CD14-positive monocyte (primary cell): Measurements from ENCODE around the gene CFAP221. TPM values are rescaled to one million over a fixed set of nuclear protein-coding genes. Genes with fewer than 3 reads are reported as not detected.

Experiments used
- DNase-seq, 3 donors: peaks; one replicate each; pipeline ENCODE4 v3.0.0-alpha.2; 2011 to 2022
- H2AFZ ChIP-seq: 2 replicates; pipeline ENCODE4 v1.6.0; 2012; ENCODE audit warnings: mild to moderate bottlenecking, low read depth, low read length, inconsistent platforms; ENCODE audit not compliant: insufficient read depth, poor library complexity, severe bottlenecking
- H3K27ac ChIP-seq, 2 donors: 1 replicate in 1 of 2; 2 replicates in 1 of 2; pipeline ENCODE4 v1.5.1; 2012 to 2013; ENCODE audit warnings: low read length in 2 of 2, control low read depth in 1 of 2, inconsistent platforms in 1 of 2, low read depth in 1 of 2, mild to moderate bottlenecking in 1 of 2
- H3K27me3 ChIP-seq, 2 donors: one replicate each; pipeline versions ENCODE4 v1.6.0 to v1.6.1; 2011 to 2013; ENCODE audit warnings: low read length in 2 of 2; ENCODE audit not compliant: control insufficient read depth in 2 of 2, insufficient read depth in 2 of 2
- H3K36me3 ChIP-seq, 2 donors: replicated peaks in 1 of 2; 1 replicate in 1 of 2; 2 replicates in 1 of 2; pipeline versions ENCODE4 v1.5.1 to v1.6.1; 2012 to 2013; ENCODE audit warnings: low read length in 2 of 2, control low read depth in 1 of 2, inconsistent platforms in 1 of 2, mild to moderate bottlenecking in 1 of 2; ENCODE audit not compliant: insufficient read depth in 2 of 2, control insufficient read depth in 1 of 2
- H3K4me1 ChIP-seq, 2 donors: 1 replicate in 1 of 2; 2 replicates in 1 of 2; pipeline versions ENCODE4 v1.5.1 to v1.6.1; 2012 to 2013; ENCODE audit warnings: low read length in 2 of 2, control low read depth in 1 of 2, inconsistent platforms in 1 of 2, mild to moderate bottlenecking in 1 of 2, moderate library complexity in 1 of 2; ENCODE audit not compliant: insufficient read depth in 2 of 2, control insufficient read depth in 1 of 2
- H3K4me2 ChIP-seq: replicated peaks from 2 replicates; pipeline ENCODE3; 2012; ENCODE audit warnings: low read length, moderate library complexity, mild to moderate bottlenecking; ENCODE audit not compliant: poor library complexity, severe bottlenecking; ENCODE audit errors: extremely low read depth
- H3K4me3 ChIP-seq, 3 experiments: fragments of 200-600 bp in 1 of 3; sonication (generic) in 1 of 3; replicated peaks in 1 of 3; 1 replicate in 2 of 3; 2 replicates in 1 of 3; pipeline ENCODE4 v1.5.1; 2011 to 2013; ENCODE audit warnings: low read length in 3 of 3, mild to moderate bottlenecking in 3 of 3, control low read depth in 2 of 3, low read depth in 2 of 3, inconsistent platforms in 1 of 3, moderate library complexity in 1 of 3
- H3K79me2 ChIP-seq: 2 replicates; pipeline ENCODE4 v1.6.0; 2012; ENCODE audit warnings: mild to moderate bottlenecking, control low read depth, inconsistent platforms, low read length, moderate library complexity; ENCODE audit not compliant: insufficient read depth
- H3K9ac ChIP-seq: 2 replicates; pipeline ENCODE4 v1.6.0; 2017; ENCODE audit warnings: low read length, mild to moderate bottlenecking; ENCODE audit not compliant: insufficient read depth, poor library complexity, severe bottlenecking
- H3K9me3 ChIP-seq, 2 donors: replicated peaks in 1 of 2; 1 replicate in 1 of 2; 2 replicates in 1 of 2; pipeline versions ENCODE4 v1.5.1 to v1.6.1; 2012 to 2013; ENCODE audit warnings: low read length in 2 of 2, control low read depth in 1 of 2; ENCODE audit not compliant: control insufficient read depth in 1 of 2, insufficient read depth in 1 of 2
- H4K20me1 ChIP-seq: 2 replicates; pipeline ENCODE4 v1.6.0; 2012; ENCODE audit warnings: mild to moderate bottlenecking, low read length, control low read depth, moderate library complexity; ENCODE audit not compliant: insufficient read depth
- H3K27ac Mint-ChIP-seq, 7 donors: one replicate each; pipeline ENCODE4 v1.8.0; 2020; ENCODE audit warnings: mild to moderate bottlenecking in 7 of 7, mixed read lengths in 7 of 7, moderate library complexity in 6 of 7, inconsistent platforms in 2 of 7
- H3K27me3 Mint-ChIP-seq, 3 donors: one replicate each; pipeline ENCODE4 v1.8.0; 2021 to 2022; ENCODE audit warnings: low read depth in 3 of 3, mild to moderate bottlenecking in 3 of 3, mixed read lengths in 3 of 3, moderate library complexity in 3 of 3, inconsistent platforms in 1 of 3
- H3K36me3 Mint-ChIP-seq, 2 donors: one replicate each; pipeline ENCODE4 v1.8.0; 2020; ENCODE audit warnings: mixed read lengths in 2 of 2, inconsistent platforms in 1 of 2, mild to moderate bottlenecking in 1 of 2
- H3K4me1 Mint-ChIP-seq: one replicate; pipeline ENCODE4 v1.8.0; 2020; ENCODE audit warnings: mild to moderate bottlenecking, mixed read lengths
- H3K4me3 Mint-ChIP-seq, 2 donors: one replicate each; pipeline ENCODE4 v1.8.0; 2020; ENCODE audit warnings: mild to moderate bottlenecking in 2 of 2, mixed read lengths in 2 of 2, moderate library complexity in 1 of 2
- H3K9me3 Mint-ChIP-seq, 7 donors: one replicate each; pipeline ENCODE4 v1.8.0; 2020 to 2022; ENCODE audit warnings: mixed read lengths in 7 of 7, mild to moderate bottlenecking in 6 of 7, moderate library complexity in 6 of 7, inconsistent platforms in 2 of 7
- CTCF ChIP-seq: fragments of 200-600 bp; IDR thresholded peaks from one replicate; pipeline ENCODE4 v1.8.0; 2022; ENCODE audit warnings: antibody characterized with exemption, mild to moderate bottlenecking
- WGBS: methylation state at CpG from one replicate; pipeline ENCODE4 v1.1.5; 2013; ENCODE audit warnings: missing lambda C conversion rate; ENCODE audit not compliant: insufficient coverage; 5-methylcytosine and 5-hydroxymethylcytosine counted together
- intact Hi-C, 2 donors: fragments of 100-400 bp; cut with micrococcal nuclease; formaldehyde crosslinking; loops; one replicate each; pipeline versions ENCODE4 v1.15.0 to v1.15.1; 2023
- polyA plus RNA-seq, 3 donors: library from polyadenylated mRNA; depleted of rRNA in 1 of 3; unstranded in 2 of 3; stranded (reverse) in 1 of 3; fragments of 300-500 nt in 2 of 3; fragments of >200 nt in 1 of 3; fragmentation: Illumina TruSeq in 2 of 3; gene quantifications; 1 replicate in 2 of 3; 2 replicates in 1 of 3; pipeline ENCODE4 v1.2.3, GENCODE V29; 2012 to 2021

The CFAP221 gene
- polyA plus RNA-seq, 3 donors: not detected

GRCh38 chr2:119525614-119526013 lies 18.6 kb upstream of the CFAP221 start:
- no peak overlapping the region for H3K4me3 ChIP-seq
- Mint-ChIP-seq H3K27me3 (peaks cover 35 to 42% (median 40%) of the 10 kb centered on the region in 3 donors), H3K4me1 (no peaks in the 10 kb centered on the region), H3K36me3 (no peaks in the 10 kb centered on the region), H3K4me3 (no peak overlapping the region), H3K27ac (no peak overlapping the region), H3K9me3 (peaks cover 0 to 19% (median 2%) of the 10 kb centered on the region in 7 donors)
- H3K79me2 ChIP-seq: no peaks in the 10 kb centered on the region
- no peak overlapping the region for H3K4me2 ChIP-seq
- no peaks in the 10 kb centered on the region for H4K20me1 ChIP-seq
- no peaks in the 10 kb centered on the region for H3K9me3 ChIP-seq
- no peak for DNase-seq
- TF ChIP-seq CTCF: no peak
- H2AFZ ChIP-seq: no peak overlapping the region
- no peaks in the 10 kb centered on the region for H3K36me3 ChIP-seq
- intact Hi-C loops: no loop called here
- no peak overlapping the region for H3K9ac ChIP-seq
- H3K27ac ChIP-seq: no peak overlapping the region
- no CpG with 5 or more reads among the region's 4 CpGs for WGBS
- no peaks in the 10 kb centered on the region for H3K4me1 ChIP-seq
- H3K27me3 ChIP-seq: peaks cover 33 to 40% of the 10 kb centered on the region in 2 donors

DNA sequence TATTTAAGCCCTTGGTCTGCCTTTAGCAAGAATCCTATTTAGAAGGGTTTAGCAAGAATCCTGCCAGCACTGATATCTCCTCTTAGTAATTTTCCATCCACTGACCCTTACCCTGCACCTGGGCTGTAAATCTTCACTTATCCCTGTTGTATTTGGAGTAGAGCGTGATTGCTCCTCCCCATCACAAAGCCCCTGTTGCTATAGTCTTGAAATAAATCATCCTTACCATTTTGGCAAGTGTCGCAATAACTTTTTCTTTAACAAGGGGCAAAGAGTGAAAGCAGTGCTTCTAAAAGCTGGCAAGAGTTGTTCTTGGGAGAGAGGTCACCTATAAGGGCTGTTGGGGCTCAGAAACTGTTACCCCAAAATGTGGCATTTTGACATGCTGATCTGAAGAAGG lies 16.2 kb upstream of the CFAP221 start:
- Histone ChIP-seq H2AFZ (no peak overlapping the region), H3K4me2 (no peak overlapping the region), H3K9me3 (peaks cover 0 to 6% of the 10 kb centered on the region in 2 donors), H3K4me3 (no peak overlapping the region), H3K79me2 (no peaks in the 10 kb centered on the region), H3K36me3 (no peaks in the 10 kb centered on the region), H4K20me1 (no peaks in the 10 kb centered on the region), H3K27me3 (peaks cover 26 to 34% of the 10 kb centered on the region in 2 donors), H3K27ac (no peak overlapping the region), H3K9ac (no peak overlapping the region), H3K4me1 (no peaks in the 10 kb centered on the region)
- Mint-ChIP-seq H3K4me1 (no peaks in the 10 kb centered on the region), H3K27ac (no peak overlapping the region), H3K36me3 (no peaks in the 10 kb centered on the region), H3K27me3 (peaks cover 27 to 30% (median 29%) of the 10 kb centered on the region in 3 donors), H3K9me3 (peaks cover 2 to 22% (median 7%) of the 10 kb centered on the region in 7 donors), H3K4me3 (no peak overlapping the region)
- DNase-seq: no peak
- intact Hi-C loops: no loop called here
- TF ChIP-seq CTCF: no peak
- 80% methylated on average over 1 of the region's 2 CpGs for WGBS
